HepG2 (cell line): Measurements from ENCODE around the gene SOX12. TPM values are rescaled to one million over a fixed set of nuclear protein-coding genes. Genes with fewer than 3 reads are reported as not detected.
A peak's percentile ranks its signal among the peaks of the same experiment; 100 is the strongest.

Experiments used
- CEBPG ChIP-seq: IDR thresholded peaks from 2 replicates; pipeline ENCODE4 v1.6.1; 2016
- ELF1 ChIP-seq: sonication (generic); formaldehyde crosslinking; IDR thresholded peaks from 2 replicates; pipeline ENCODE4 v1.4.0; 2020; ENCODE audit warnings: missing genetic modification reagents
- ELF4 ChIP-seq: sonication (generic); formaldehyde crosslinking; IDR thresholded peaks from 2 replicates; pipeline ENCODE4 v1.5.0; 2020; ENCODE audit warnings: missing genetic modification reagents, mild to moderate bottlenecking, moderate library complexity, borderline replicate concordance
- FOXO1 ChIP-seq: sonication (generic); formaldehyde crosslinking; IDR thresholded peaks from 2 replicates; pipeline ENCODE4 v1.4.0; 2020; ENCODE audit warnings: missing genetic modification reagents
- GABPA ChIP-seq, 2 experiments: IDR thresholded peaks; 2 replicates each; pipeline ENCODE4 v1.6.1; 2011 to 2016; ENCODE audit warnings: low read depth in 2 of 2, low read length in 1 of 2, missing biosample characterization in 1 of 2, missing genetic modification characterization in 1 of 2
- KLF11 ChIP-seq: IDR thresholded peaks from 2 replicates; pipeline ENCODE4 v1.6.1; 2016; ENCODE audit warnings: missing compliant biosample characterization
- MEF2D ChIP-seq: sonication (generic); formaldehyde crosslinking; IDR thresholded peaks from 2 replicates; pipeline ENCODE4 v1.5.1; 2020; ENCODE audit warnings: mild to moderate bottlenecking, missing genetic modification reagents
- MNT ChIP-seq: fragments of 450-650 bp; IDR thresholded peaks from 2 replicates; pipeline ENCODE4 v1.6.1; 2016
- MXD4 ChIP-seq: IDR thresholded peaks from 2 replicates; pipeline ENCODE4 v1.6.1; 2016; ENCODE audit warnings: mild to moderate bottlenecking, missing biosample characterization, missing genetic modification reagents
- MYC ChIP-seq: sonication (generic); formaldehyde crosslinking; IDR thresholded peaks from 2 replicates; pipeline ENCODE4 v1.9.0; 2021; ENCODE audit warnings: missing genetic modification reagents, borderline replicate concordance
- MYPOP ChIP-seq: sonication (generic); formaldehyde crosslinking; IDR thresholded peaks from 2 replicates; pipeline ENCODE4 v1.8.1; 2023; ENCODE audit warnings: mild to moderate bottlenecking, moderate library complexity, missing genetic modification reagents
- SIN3B ChIP-seq: fragments of 150-350 bp; IDR thresholded peaks from 2 replicates; pipeline ENCODE4 v1.6.1; 2014; ENCODE audit warnings: low read length
- TFAP4 ChIP-seq: sonication (generic); IDR thresholded peaks from 2 replicates; pipeline ENCODE4 v1.6.1; 2016; ENCODE audit warnings: low read depth, borderline replicate concordance
- THAP11 ChIP-seq: IDR thresholded peaks from 2 replicates; pipeline ENCODE4 v1.6.1; 2016; ENCODE audit warnings: missing biosample characterization, missing genetic modification reagents
- U2AF2 ChIP-seq: fragments of 200-400 bp; formaldehyde crosslinking; IDR thresholded peaks from 2 replicates; pipeline ENCODE4 v1.6.1; 2017; ENCODE audit warnings: low read depth, mild to moderate bottlenecking, low read length
- ZKSCAN8 ChIP-seq: IDR thresholded peaks from 2 replicates; pipeline ENCODE4 v1.6.1; 2016; ENCODE audit warnings: borderline replicate concordance, missing genetic modification reagents, missing compliant biosample characterization
- ZNF10 ChIP-seq: sonication (generic); formaldehyde crosslinking; IDR thresholded peaks from 2 replicates; pipeline ENCODE4 v1.4.0; 2020; ENCODE audit warnings: mild to moderate bottlenecking, low read depth, missing genetic modification reagents, borderline replicate concordance
- ZNF101 ChIP-seq: sonication (generic); formaldehyde crosslinking; IDR thresholded peaks from 2 replicates; pipeline ENCODE4 v1.4.0; 2020; ENCODE audit warnings: mild to moderate bottlenecking, low read depth, missing genetic modification reagents, borderline replicate concordance
- ZNF160 ChIP-seq: sonication (generic); formaldehyde crosslinking; IDR thresholded peaks from 2 replicates; pipeline ENCODE4 v1.8.0; 2022; ENCODE audit warnings: mild to moderate bottlenecking, inconsistent platforms, missing genetic modification reagents
- ZNF253 ChIP-seq: sonication (generic); formaldehyde crosslinking; IDR thresholded peaks from 2 replicates; pipeline ENCODE4 v1.8.0; 2022; ENCODE audit warnings: mild to moderate bottlenecking, missing genetic modification reagents, borderline replicate concordance
- ZNF281 ChIP-seq: sonication (generic); formaldehyde crosslinking; IDR thresholded peaks from 2 replicates; pipeline ENCODE4 v1.4.0; 2020; ENCODE audit warnings: missing genetic modification reagents, borderline replicate concordance
- ZNF432 ChIP-seq: sonication (generic); formaldehyde crosslinking; IDR thresholded peaks from 2 replicates; pipeline ENCODE4 v1.5.0; 2020; ENCODE audit warnings: missing genetic modification reagents, mild to moderate bottlenecking, borderline replicate concordance
- ZSCAN25 ChIP-seq: sonication (generic); formaldehyde crosslinking; IDR thresholded peaks from 2 replicates; pipeline ENCODE4 v1.8.0; 2022; ENCODE audit warnings: mild to moderate bottlenecking, missing genetic modification reagents
- ZZZ3 ChIP-seq: sonication (generic); formaldehyde crosslinking; IDR thresholded peaks from 2 replicates; pipeline ENCODE4 v1.4.0; 2020; ENCODE audit warnings: missing genetic modification reagents, mild to moderate bottlenecking, borderline replicate concordance
- polyA plus RNA-seq, 8 experiments: library from polyadenylated mRNA; depleted of rRNA in 3 of 8; stranded (reverse) in 7 of 8; unstranded in 1 of 8; fragments of >200 nt; fragmentation: Illumina TruSeq in 4 of 8; extraction: Trizol in 4 of 8; gene quantifications; 2 replicates each; pipeline versions ENCODE4 v1.2.1 to v1.2.3, GENCODE V29; 2011 to 2016; ENCODE audit warnings: low read depth in 4 of 8, missing spikeins in 1 of 8, mixed read lengths in 1 of 8; ENCODE audit not compliant: insufficient read depth in 1 of 8
- total RNA-seq, 5 experiments: library from RNA; depleted of rRNA; stranded (reverse); fragments of >200 nt; fragmentation: Illumina TruSeq; extraction: Trizol; gene quantifications; 2 replicates each; pipeline ENCODE4 v1.2.3, GENCODE V29; 2016; ENCODE audit warnings: low read depth in 1 of 5

SOX12 gene
- total and polyA plus RNA-seq, 2 of the 13 experiments (the other 11 are each of a cell fraction or from before 2014, with no cell fraction given), result 10.0 to 18.7 TPM

- TF ChIP-seq MYPOP (CRISPR knock-in tag), result no peak; the same call in 1 of the 2 replicates
- peak; percentile 80 for TF ChIP-seq GABPA (IDR thresholded peaks at IDR 0.05; ENCODE audit: low read depth, low read length)
- TF ChIP-seq GABPA (CRISPR knock-in tag; IDR thresholded peaks at IDR 0.05; ENCODE audit: low read depth), result peak; percentile 91
- TF ChIP-seq ZSCAN25 (CRISPR knock-in tag), result peak; percentile 78
- peak; percentile 86 for TF ChIP-seq ELF1 (CRISPR knock-in tag)
- no peak for TF ChIP-seq ZNF432
- TF ChIP-seq ZNF10 (CRISPR knock-in tag), result no peak
- TF ChIP-seq ZNF253 (CRISPR knock-in tag), result no peak; the same call in 1 of the 2 replicates
- peak; percentile 68 for TF ChIP-seq MNT
- peak; percentile 96; the same call in 1 of the 2 replicates for TF ChIP-seq ZKSCAN8 (CRISPR knock-in tag)
- peak; percentile 98 for TF ChIP-seq ZNF281
- TF ChIP-seq SIN3B, result no peak
- peak; percentile 88 for TF ChIP-seq THAP11
- TF ChIP-seq CEBPG (CRISPR knock-in tag), result no peak; the same call in 1 of the 2 replicates
- TF ChIP-seq KLF11 (CRISPR knock-in tag), result peak; percentile 98; the same call in 1 of the 2 replicates
- TF ChIP-seq FOXO1 (CRISPR knock-in tag), result peak; percentile 97
- TF ChIP-seq U2AF2, result peak; percentile 99
- TF ChIP-seq ZNF160 (CRISPR knock-in tag), result peak; percentile 80; the same call in 1 of the 2 replicates
- TF ChIP-seq ZZZ3 (CRISPR knock-in tag), result peak; percentile 88; the same call in 1 of the 2 replicates
- TF ChIP-seq MEF2D, result peak; percentile 89
- peak; percentile 90 for TF ChIP-seq MYC
- 0 out of 2 replicates have a peak, but pooled peaks have one; percentile 25 for TF ChIP-seq ZNF101 (CRISPR knock-in tag)
- TF ChIP-seq ELF4, result peak; percentile 90
- peak; percentile 97 for TF ChIP-seq MXD4 (CRISPR knock-in tag)
- peak; percentile 88 for TF ChIP-seq TFAP4
These were observed 22.5 kb downstream of the SOX12 start (continued) for GRCh38 chr20:347640-348484.
